Progenitor cell of endocrine pancreas (in vitro differentiated cells): ENCODE measurements around the gene RAB42. TPM values are rescaled to one million over a fixed set of nuclear protein-coding genes. Genes with fewer than 3 reads are reported as not detected.
A peak's percentile ranks its signal among the peaks of the same experiment; 100 is the strongest.
"Not testable (repeated sequence)": the region's sequence is repeated elsewhere in the genome, so short reads cannot be mapped to it uniquely, and the experiment has no call there.

ENCODE experiments used
- DNase-seq: peaks from one replicate; pipeline ENCODE4 v3.0.0; 2021; ENCODE audit warnings: low spot score; ENCODE audit not compliant: unreplicated experiment
- H3K27ac Mint-ChIP-seq: 2 replicates; pipeline ENCODE4 v1.8.0; 2021; ENCODE audit warnings: mild to moderate bottlenecking, moderate library complexity, mixed read lengths
- H3K27me3 Mint-ChIP-seq: 2 replicates; pipeline ENCODE4 v1.8.0; 2021; ENCODE audit warnings: mixed read lengths
- H3K36me3 Mint-ChIP-seq: 2 replicates; pipeline ENCODE4 v1.8.0; 2022; ENCODE audit warnings: mixed read lengths; ENCODE audit not compliant: insufficient read depth
- H3K4me1 Mint-ChIP-seq: 2 replicates; pipeline ENCODE4 v1.8.0; 2021; ENCODE audit warnings: low read depth, mixed read lengths
- H3K4me3 Mint-ChIP-seq: 2 replicates; pipeline ENCODE4 v1.8.0; 2021; ENCODE audit warnings: low read depth, mild to moderate bottlenecking, moderate library complexity, mixed read lengths
- H3K9me3 Mint-ChIP-seq: 2 replicates; pipeline ENCODE4 v1.8.0; 2021; ENCODE audit warnings: low read depth, mixed read lengths
- CTCF ChIP-seq: fragments of 200-600 bp; sonication (generic); IDR thresholded peaks from one replicate; pipeline ENCODE4 v1.5.0; 2021; ENCODE audit warnings: antibody characterized with exemption, mild to moderate bottlenecking; ENCODE audit not compliant: unreplicated experiment
- total RNA-seq: library from RNA; stranded (reverse); gene quantifications from 2 replicates; pipeline ENCODE4 v1.2.1, GENCODE V29; 2021

The RAB42 gene
- total RNA-seq, 1 donor from 2014 or later, result 0.65 TPM

GRCh38 chr1:28560886-28561285 is 31.2 kb upstream of the RAB42 start:
- no peak for DNase-seq
- Mint-ChIP-seq H3K9me3 (no peaks in the 10 kb centered on the region), H3K36me3 (peaks cover 17% of the 10 kb centered on the region), H3K27ac (no peak overlapping the region), H3K4me1 (no peaks in the 10 kb centered on the region), H3K4me3 (no peak overlapping the region), H3K27me3 (no peaks in the 10 kb centered on the region)
- TF ChIP-seq CTCF, result no peak

DNA sequence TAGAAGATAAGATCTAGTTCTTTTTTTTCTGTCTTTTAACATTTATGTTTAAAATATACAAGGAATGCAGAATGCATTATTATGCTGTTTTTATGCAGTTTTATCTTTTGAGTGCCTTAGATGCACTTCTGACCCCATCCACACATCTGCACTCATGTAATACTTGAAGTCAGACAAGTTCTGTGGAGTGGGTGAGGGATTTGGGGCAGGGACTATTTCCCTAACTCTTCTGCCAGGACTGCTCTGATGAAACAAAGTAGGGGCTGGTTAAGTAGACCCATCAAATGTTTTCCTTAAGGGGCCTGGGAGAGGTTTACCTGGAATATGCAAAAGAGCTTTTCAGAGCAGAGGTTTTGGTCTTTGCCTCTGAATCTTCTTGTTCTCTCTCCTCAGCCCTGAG is 27.8 kb upstream of the RAB42 start:
- Mint-ChIP-seq H3K4me3 (no peak overlapping the region), H3K9me3 (no peaks in the 10 kb centered on the region), H3K27me3 (no peaks in the 10 kb centered on the region), H3K36me3 (peaks cover 23% of the 10 kb centered on the region), H3K27ac (no peak overlapping the region), H3K4me1 (no peaks in the 10 kb centered on the region)
- no peak for DNase-seq
- no peak for TF ChIP-seq CTCF

DNA sequence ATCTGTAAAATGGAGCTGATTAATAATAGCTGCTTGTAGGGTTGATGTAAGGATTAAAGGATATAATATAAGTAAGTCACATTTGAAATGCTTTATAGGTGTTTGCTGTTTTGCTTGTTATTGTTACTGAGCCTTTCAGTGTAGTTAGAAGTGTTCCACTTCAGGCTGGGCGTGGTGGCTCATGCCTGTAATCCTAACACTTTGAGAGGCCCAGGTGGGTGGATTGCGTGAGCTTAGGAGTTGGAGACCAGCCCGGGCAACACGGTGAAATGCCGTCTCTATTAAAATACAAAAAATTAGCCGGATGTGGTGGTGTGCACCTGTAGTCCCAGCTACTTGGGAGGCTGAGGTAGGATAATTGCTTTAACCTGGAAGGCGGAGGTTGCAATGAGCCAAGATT is 27.0 kb upstream of the RAB42 start:
- Mint-ChIP-seq H3K27me3 (no peaks in the 10 kb centered on the region), H3K4me1 (no peaks in the 10 kb centered on the region), H3K4me3 (no peak overlapping the region), H3K36me3 (peaks cover 20% of the 10 kb centered on the region), H3K27ac (no peak overlapping the region), H3K9me3 (no peaks in the 10 kb centered on the region)
- no peak for TF ChIP-seq CTCF
- no peak for DNase-seq

DNA sequence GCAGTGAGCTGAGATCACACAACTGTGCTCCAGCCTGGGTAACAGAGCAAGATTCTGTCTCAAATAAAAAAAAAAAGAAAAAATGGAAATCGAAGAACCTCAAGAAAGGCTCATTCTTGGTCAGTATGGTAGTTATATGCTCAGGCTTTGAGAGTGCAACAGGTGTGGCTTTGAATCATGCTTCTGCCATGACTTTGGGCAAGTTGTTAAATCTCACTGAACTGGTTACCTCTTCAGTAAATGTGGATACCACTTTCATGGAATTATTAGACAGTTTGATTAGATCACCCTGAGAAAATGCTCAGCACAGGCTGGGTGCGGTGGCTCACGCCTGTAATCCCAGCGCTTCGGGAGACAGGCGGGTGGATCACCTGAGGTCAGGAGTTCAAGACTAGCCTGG is 26.3 kb upstream of the RAB42 start:
- peaks cover 19% of the 10 kb centered on the region for H3K36me3 Mint-ChIP-seq
- H3K4me3 Mint-ChIP-seq, result no peak overlapping the region
- no peak overlapping the region for H3K27ac Mint-ChIP-seq
- H3K9me3 Mint-ChIP-seq, result no peaks in the 10 kb centered on the region
- no peak for DNase-seq
- no peaks in the 10 kb centered on the region for H3K27me3 Mint-ChIP-seq
- TF ChIP-seq CTCF, result no peak
- no peaks in the 10 kb centered on the region for H3K4me1 Mint-ChIP-seq

- peaks cover 16% of the 10 kb centered on the region for H3K36me3 Mint-ChIP-seq
- no peaks in the 10 kb centered on the region for H3K9me3 Mint-ChIP-seq
- no peak for TF ChIP-seq CTCF
- no peak overlapping the region for H3K4me3 Mint-ChIP-seq
- no peaks in the 10 kb centered on the region for H3K4me1 Mint-ChIP-seq
- H3K27me3 Mint-ChIP-seq, result no peaks in the 10 kb centered on the region
- peak overlapping the region; percentile 84 for H3K27ac Mint-ChIP-seq
- no peak for DNase-seq
Observed at GRCh38 chr1:28566931-28567330, 25.1 kb upstream of the RAB42 start.

DNA sequence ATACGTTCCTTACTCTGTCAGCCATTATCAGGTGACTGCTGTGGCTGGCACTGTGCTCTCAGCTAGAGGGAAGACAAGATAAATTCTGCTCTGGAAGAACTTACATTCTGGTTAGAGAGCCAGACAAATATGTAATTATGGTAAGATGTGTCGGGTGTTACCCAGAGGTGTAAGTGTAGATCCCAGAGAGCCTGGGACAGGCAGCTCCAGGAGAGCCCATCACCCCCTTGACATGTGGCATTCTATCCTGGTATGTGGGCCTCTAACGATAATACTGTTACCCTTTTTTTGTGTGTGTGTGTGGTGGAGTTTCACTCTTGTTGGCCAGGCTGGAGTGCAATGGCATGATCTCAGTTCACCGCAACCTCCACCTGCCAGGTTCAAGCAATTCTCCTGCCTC is 20.2 kb upstream of the RAB42 start:
- H3K4me1 Mint-ChIP-seq, result no peaks in the 10 kb centered on the region
- peak overlapping the region; percentile 13 for H3K27ac Mint-ChIP-seq
- no peaks in the 10 kb centered on the region for H3K9me3 Mint-ChIP-seq
- TF ChIP-seq CTCF, result no peak
- peaks cover 12% of the 10 kb centered on the region for H3K36me3 Mint-ChIP-seq
- DNase-seq, result no peak
- no peak overlapping the region for H3K4me3 Mint-ChIP-seq
- H3K27me3 Mint-ChIP-seq, result no peaks in the 10 kb centered on the region

GRCh38 chr1:28572891-28573290 is 19.2 kb upstream of the RAB42 start:
- DNase-seq, H3K4me3 Mint-ChIP-seq, H3K4me1 Mint-ChIP-seq, H3K27ac Mint-ChIP-seq, H3K36me3 Mint-ChIP-seq, H3K27me3 Mint-ChIP-seq, H3K9me3 Mint-ChIP-seq: not testable (repeated sequence)
